Hypothalamus (tissue), 51 donors: Measurements from ENCODE around the gene GRIK5.
"Not testable (repeated sequence)": the region's sequence is repeated elsewhere in the genome, so short reads cannot be mapped to it uniquely, and the experiment has no call there.

ENCODE experiments used
- DNase-seq, 51 donors: peaks; one replicate each; lab custom pipeline; 2025; lab: John Stamatoyannopoulos, UW

The GRIK5 gene

GRCh38 chr19:42069619-42070351, at the start of gene GRIK5:
Gene GRIK5, minus strand, starts transcription at chr19:42070206. Its CDS starts 4,436 bp downstream, at chr19:42065770.
- peak in 23 of 51 donors; percentile 8 to 58 (median 33) for DNase-seq

- DNase-seq = no peak
Measured at GRCh38 chr19:42117076-42117475, 47.1 kb upstream of the GRIK5 start.

- no peak for DNase-seq
Measured at GRCh38 chr19:42116308-42117075, 46.5 kb upstream of the GRIK5 start.

GRCh38 chr19:42115705-42116104, 45.7 kb upstream of the GRIK5 start:
- DNase-seq = no peak

GRCh38 chr19:42115219-42115618, 45.2 kb upstream of the GRIK5 start:
- DNase-seq = no peak

- DNase-seq = no peak
Measured at GRCh38 chr19:42114412-42114811, 44.4 kb upstream of the GRIK5 start.

- no peak for DNase-seq
Measured at GRCh38 chr19:42113641-42114348, 43.8 kb upstream of the GRIK5 start.

GRCh38 chr19:42111811-42112210, 41.8 kb upstream of the GRIK5 start:
- DNase-seq = no peak

- no peak for DNase-seq
Measured at GRCh38 chr19:42111384-42111783, 41.4 kb upstream of the GRIK5 start.

- DNase-seq = no peak
Measured at GRCh38 chr19:42110658-42111057, 40.7 kb upstream of the GRIK5 start.

GRCh38 chr19:42109896-42110295, 39.9 kb upstream of the GRIK5 start:
- DNase-seq = no peak

- peak in 38 of 51 donors; percentile 6 to 70 (median 34) for DNase-seq
Measured at GRCh38 chr19:42108527-42109389, 38.8 kb upstream of the GRIK5 start.

GRCh38 chr19:42105368-42105767, 35.4 kb upstream of the GRIK5 start:
- no peak for DNase-seq

GRCh38 chr19:42102877-42103276, 32.9 kb upstream of the GRIK5 start:
- no peak for DNase-seq

- not testable (repeated sequence) for DNase-seq
Measured at GRCh38 chr19:42100241-42100640, 30.2 kb upstream of the GRIK5 start.

- DNase-seq = no peak
Measured at GRCh38 chr19:42099336-42099925, 29.4 kb upstream of the GRIK5 start.

GRCh38 chr19:42098781-42099180, 28.8 kb upstream of the GRIK5 start:
- no peak for DNase-seq

- no peak for DNase-seq
Measured at GRCh38 chr19:42097461-42097860, 27.5 kb upstream of the GRIK5 start.

- no peak for DNase-seq
Measured at GRCh38 chr19:42096255-42096837, 26.3 kb upstream of the GRIK5 start.

- DNase-seq = no peak
Measured at GRCh38 chr19:42095814-42096230, 25.8 kb upstream of the GRIK5 start.
